ENCODE data around the gene GPR141.

GPR141 gene

DNA sequence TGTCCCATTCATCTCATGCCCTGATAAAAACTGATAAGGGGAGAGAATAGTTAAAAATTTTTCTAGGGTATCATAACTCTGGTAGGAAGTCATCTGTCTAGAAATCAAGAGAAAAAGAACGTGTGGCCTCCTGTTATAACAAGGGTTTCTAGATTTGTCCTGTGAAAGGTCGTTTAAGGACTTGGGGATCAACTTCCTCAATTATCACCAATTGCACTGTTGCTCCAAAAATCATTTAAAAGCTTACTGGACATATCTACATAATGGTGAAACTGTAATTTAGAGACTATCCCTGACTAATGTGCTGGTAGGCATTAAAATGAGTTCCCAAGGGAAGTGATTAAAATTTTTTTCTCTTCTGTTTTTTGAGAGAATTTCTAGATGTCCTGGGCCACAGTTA, 58.2 kb downstream of the GPR141 start:
- H3K4me3 ChIP-seq (replicated peaks; ENCODE audit: low read depth, low read length), result no peak overlapping the region
- no peak for DNase-seq (ENCODE audit: extremely low read depth, low read depth)
- no peak for TF ChIP-seq CTCF (IDR thresholded peaks at IDR 0.05; ENCODE audit: low read depth, low read length, missing control alignments)

DNA sequence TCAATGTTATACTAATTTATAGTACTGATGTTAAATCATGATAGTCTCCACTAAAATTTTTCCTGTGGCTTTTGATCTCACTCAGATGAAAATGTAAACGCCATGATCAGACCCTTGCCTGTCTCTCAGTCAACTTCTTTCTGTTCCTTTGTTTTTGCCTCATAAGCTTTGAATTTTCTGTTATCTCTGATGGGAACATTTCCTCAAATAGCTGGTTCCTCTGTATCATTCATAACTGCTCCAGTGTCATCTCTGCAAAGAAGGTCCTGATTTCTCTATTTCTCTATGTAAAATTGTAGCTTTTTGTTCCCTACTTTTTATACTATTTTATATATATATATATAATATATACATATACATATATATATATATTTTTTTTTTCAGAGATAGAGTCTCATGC, 67.5 kb downstream of the GPR141 start:
- no peak for DNase-seq (ENCODE audit: extremely low read depth, low read depth)
- no peak overlapping the region for H3K4me3 ChIP-seq (replicated peaks; ENCODE audit: low read depth, low read length)
- no peak for TF ChIP-seq CTCF (IDR thresholded peaks at IDR 0.05; ENCODE audit: low read depth, low read length, missing control alignments)

GRCh38 chr7:37753398-37754050, 70.0 kb downstream of the GPR141 start:
- TF ChIP-seq CTCF (IDR thresholded peaks at IDR 0.05; ENCODE audit: low read depth, low read length, missing control alignments), result no peak
- H3K4me3 ChIP-seq (replicated peaks; ENCODE audit: low read depth, low read length), result no peak overlapping the region

GRCh38 chr7:37756797-37757551, 73.4 kb downstream of the GPR141 start:
- no peak for DNase-seq (ENCODE audit: extremely low read depth, low read depth)
- no peak overlapping the region for H3K4me3 ChIP-seq (replicated peaks; ENCODE audit: low read depth, low read length)
- TF ChIP-seq CTCF (IDR thresholded peaks at IDR 0.05; ENCODE audit: low read depth, low read length, missing control alignments), result no peak

More at GRCh38 chr7:37753398-37754050, 70.0 kb downstream of the GPR141 start:
- no peak for DNase-seq (ENCODE audit: extremely low read depth, low read depth)

- no peak for TF ChIP-seq CTCF (IDR thresholded peaks at IDR 0.05; ENCODE audit: low read depth, low read length, missing control alignments)
- DNase-seq (ENCODE audit: extremely low read depth, low read depth), result no peak
- no peak overlapping the region for H3K4me3 ChIP-seq (replicated peaks; ENCODE audit: low read depth, low read length)
Observed at GRCh38 chr7:37757563-37757962, 74.0 kb downstream of the GPR141 start.

DNA sequence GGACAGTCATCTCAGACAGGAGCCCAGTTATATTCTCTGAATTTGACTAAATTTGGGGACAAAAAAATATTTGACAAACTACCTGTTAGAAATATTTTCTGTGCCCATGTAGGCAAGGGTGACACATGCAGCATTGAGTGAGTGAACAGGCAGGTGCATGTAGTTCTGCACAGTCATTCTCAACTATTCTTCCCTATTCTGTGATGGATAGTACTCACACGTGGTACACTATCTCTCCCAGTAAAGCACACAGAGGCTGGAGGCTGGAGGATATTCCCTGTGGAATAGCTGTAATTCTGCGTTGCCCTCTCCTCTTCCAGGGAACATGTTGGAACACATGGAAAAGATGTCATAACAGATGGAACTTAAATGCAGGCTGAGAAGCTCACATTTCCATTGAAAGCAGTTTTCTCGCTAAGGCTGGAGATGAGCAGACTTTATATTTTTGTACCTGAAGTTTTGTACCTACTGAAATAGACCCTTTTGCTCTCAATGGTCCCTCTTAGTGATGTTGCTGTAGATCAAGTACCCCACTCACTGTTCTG, 75.0 kb downstream of the GPR141 start:
- no peak for DNase-seq (ENCODE audit: extremely low read depth, low read depth)
- no peak for TF ChIP-seq CTCF (IDR thresholded peaks at IDR 0.05; ENCODE audit: low read depth, low read length, missing control alignments)
- H3K4me3 ChIP-seq (replicated peaks; ENCODE audit: low read depth, low read length), result no peak overlapping the region

Measured in HFF-Myc (cell line).